Cardiac septum (tissue), 1 donor: ENCODE data around the gene OSTM1. TPM values are rescaled to one million over a fixed set of nuclear protein-coding genes. Genes with fewer than 3 reads are reported as not detected.

Experiments used
- DNase-seq: peaks from one replicate; pipeline ENCODE4 v3.0.0-alpha.2; 2020; ENCODE audit warnings: low spot score
- intact Hi-C: fragments of 100-400 bp; cut with DNase I; formaldehyde crosslinking; loops from one replicate; pipeline ENCODE4 v1.14.0; 2022
- long read RNA-seq: library from polyadenylated mRNA; unstranded; transcript quantifications from one replicate; pipeline ENCODE4 v2.0.0, GENCODE V29; 2021
- total RNA-seq: library from RNA; stranded (reverse); fragmentation: NEBNext Ultra II Directional; extraction: Animal tissue kit (Norgen Biotek cat#: 25700); gene quantifications from one replicate; pipeline ENCODE4 v1.2.1, GENCODE V29; 2021
- donor health status: DM: no; HTN: no; CAD: no.

The OSTM1 gene, protein sequence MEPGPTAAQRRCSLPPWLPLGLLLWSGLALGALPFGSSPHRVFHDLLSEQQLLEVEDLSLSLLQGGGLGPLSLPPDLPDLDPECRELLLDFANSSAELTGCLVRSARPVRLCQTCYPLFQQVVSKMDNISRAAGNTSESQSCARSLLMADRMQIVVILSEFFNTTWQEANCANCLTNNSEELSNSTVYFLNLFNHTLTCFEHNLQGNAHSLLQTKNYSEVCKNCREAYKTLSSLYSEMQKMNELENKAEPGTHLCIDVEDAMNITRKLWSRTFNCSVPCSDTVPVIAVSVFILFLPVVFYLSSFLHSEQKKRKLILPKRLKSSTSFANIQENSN
- total RNA-seq = 53.4 TPM
- long read RNA-seq, full-length matches to known transcripts = 103 of 121 reads
- long read RNA-seq, partial matches to known transcripts = 4 of 121 reads
- long read RNA-seq, other reads (novel, unspliced or antisense) = 14 of 121 reads

DNA sequence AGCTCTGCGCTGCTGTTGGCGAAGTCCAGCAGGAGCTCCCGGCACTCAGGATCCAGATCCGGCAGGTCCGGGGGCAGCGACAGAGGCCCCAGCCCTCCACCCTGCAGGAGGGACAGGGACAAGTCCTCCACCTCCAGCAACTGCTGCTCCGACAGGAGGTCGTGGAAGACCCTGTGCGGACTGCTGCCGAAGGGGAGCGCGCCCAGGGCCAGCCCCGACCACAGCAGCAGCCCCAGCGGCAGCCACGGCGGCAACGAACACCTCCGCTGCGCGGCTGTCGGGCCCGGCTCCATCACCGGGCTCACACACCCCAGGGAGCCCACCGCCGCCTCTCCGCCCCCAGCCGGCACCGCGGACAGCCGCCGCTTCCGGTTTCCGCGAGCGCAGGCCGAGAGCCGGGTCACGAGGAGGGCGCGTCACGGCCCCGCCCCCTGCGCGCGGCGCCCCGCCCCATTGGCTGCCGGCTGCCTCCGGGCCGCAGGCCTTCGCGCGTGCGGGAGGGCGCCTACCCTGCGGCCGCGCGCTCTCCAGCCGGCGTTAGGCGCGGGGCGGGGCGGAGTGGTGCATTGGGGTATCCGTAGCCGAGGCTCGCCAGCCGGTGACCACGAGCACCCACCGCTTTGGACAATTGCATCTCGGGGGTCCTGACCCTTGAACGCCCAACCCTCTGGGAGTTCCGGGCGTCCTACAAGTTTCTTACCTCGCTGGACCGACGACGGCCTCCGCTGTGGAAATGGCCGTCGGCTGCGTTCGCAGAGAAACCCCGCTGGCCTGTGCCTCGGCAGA, at the start of gene OSTM1:
Gene OSTM1, minus strand, starts transcription at position 383 of the 786 bp plus-strand sequence. Its CDS starts 90 bp downstream, at position 293.
- intact Hi-C loops = loop anchor here (1.0 kb wide), 1 partner anchor 187 kb away; the partner anchor contains the start of gene SNX3

DNA sequence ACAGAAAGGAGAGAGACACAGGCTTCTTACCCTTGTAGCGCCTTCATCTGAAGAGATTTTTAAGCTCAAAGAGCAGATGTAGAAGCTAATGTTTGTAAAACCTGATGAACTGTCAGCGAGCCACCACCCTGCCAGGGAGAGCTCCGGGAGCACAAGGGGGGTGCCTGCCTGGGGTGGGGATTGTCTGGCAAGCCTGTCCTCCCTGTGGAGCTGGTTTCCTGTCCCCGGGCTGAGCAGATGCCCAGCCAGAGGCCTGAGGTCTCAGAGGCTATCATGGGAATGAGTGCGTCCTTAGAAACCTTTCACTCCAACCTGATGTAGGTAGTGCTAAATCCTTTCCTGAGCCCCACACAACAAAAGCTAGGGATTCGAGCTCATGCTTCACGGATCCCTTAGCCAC, 49.4 kb upstream of the OSTM1 start:
- intact Hi-C loops = no loop called here
- DNase-seq = no peak

More for the DNA sequence above, at the start of gene OSTM1:
- peak; percentile 95 for DNase-seq

GRCh38 chr6:108123481-108123929, 49.0 kb upstream of the OSTM1 start:
- DNase-seq = no peak
- intact Hi-C loops = no loop called here

- DNase-seq = no peak
- intact Hi-C loops = no loop called here
Observed at GRCh38 chr6:108121612-108122011, 47.1 kb upstream of the OSTM1 start.

DNA sequence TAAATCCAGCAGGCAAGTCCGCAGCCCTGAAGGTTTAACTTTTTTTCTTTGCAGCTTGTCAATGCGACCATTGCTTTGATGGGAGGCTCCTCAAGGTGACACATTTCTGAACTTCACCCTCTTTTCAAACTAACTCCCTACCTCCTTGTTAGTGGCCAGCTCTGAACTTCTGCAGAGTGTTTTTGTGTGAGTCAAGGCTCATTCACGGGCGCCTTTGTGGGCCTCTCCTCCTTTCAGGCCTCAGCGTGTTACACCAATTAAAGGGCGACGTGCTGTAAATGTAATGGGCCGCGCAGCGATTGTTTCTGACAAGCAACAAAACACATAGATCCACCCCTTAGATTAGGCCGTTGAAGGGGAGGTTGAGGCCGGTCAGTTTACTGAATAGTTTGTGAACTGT, 45.8 kb upstream of the OSTM1 start:
- DNase-seq = no peak
- intact Hi-C loops = no loop called here

GRCh38 chr6:108119769-108120141, 45.2 kb upstream of the OSTM1 start:
- DNase-seq = no peak
- intact Hi-C loops = loop anchor here (5.0 to 10.0 kb wide), 3 partner anchors 48 to 375 kb away; partner anchors contain the start of gene NR2E1

DNA sequence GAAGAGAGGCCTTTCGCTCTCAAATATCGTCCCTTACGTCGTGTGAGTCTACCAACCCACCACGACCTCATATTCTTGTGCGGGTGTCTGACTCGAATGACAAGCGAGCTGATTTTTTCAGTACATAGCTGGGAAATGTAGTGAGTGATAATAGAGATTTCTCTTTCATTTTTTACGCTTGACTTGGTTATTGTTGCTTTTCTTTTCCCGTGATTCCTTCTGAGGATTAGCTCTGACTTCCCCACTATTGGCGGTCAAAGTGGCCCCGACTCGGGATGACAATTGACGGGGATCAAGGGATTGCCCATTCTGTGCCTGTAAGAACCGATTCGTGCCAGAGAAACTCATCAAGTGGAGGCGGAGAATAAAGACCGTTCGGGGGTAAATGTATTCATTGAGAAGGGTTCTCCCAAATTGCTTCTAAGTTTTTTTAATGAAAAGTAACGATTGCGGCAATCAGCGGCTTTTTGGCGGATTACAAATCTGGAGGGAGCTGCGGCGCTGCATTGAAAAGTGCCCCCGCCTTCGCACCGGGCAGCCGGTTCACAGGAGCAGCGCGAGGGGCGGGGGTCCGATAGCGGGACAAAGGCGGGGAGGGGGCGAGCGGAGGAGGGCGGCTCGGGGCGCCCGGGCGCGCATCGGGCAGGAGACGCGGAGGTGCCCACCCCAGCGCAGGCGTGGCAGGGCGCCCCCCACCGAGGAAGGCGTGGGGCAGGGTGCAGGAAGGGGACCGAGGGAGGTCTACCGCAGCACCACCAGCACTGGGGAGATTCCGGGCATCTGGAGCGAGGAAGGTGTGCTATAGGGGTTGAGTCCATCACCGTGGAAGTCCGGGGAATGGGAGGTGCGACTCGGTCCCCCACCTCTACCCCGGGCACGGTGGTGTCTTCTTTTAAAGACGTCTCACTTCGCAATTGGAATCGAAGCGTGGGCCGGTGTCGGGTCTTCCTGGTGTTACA, 44.5 kb upstream of the OSTM1 start:
- no peak for DNase-seq
- intact Hi-C loops = loop anchor here (5.0 to 10.0 kb wide), 3 partner anchors 48 to 376 kb away; partner anchors contain the start of gene NR2E1

DNA sequence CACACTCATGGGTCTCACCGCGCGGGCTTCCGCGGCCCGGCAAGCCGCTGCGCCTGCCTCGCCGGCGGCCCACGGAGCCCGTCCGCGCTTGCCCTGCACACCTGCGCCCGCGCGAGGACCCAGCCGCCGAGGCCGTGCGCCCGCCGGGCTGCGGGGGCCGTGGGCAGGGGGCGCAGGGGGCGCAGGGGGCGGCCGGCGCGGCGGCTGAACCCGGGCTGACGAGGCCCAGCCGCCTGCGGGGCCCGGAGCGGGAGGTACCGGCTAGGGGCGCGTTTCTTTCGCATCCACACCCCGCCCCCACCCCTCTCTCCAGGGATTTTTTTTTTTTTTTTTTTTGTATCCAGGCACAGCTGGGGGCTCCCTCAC, 43.8 kb upstream of the OSTM1 start:
- intact Hi-C loops = loop anchor here (5.0 to 10.0 kb wide), 3 partner anchors 49 to 376 kb away; partner anchors contain the start of gene NR2E1
- DNase-seq = no peak

- intact Hi-C loops = loop anchor here (5.0 to 10.0 kb wide), 3 partner anchors 50 to 377 kb away; partner anchors contain the start of gene NR2E1
- peak; percentile 87 for DNase-seq
Observed at GRCh38 chr6:108117427-108118358, 43.2 kb upstream of the OSTM1 start.

DNA sequence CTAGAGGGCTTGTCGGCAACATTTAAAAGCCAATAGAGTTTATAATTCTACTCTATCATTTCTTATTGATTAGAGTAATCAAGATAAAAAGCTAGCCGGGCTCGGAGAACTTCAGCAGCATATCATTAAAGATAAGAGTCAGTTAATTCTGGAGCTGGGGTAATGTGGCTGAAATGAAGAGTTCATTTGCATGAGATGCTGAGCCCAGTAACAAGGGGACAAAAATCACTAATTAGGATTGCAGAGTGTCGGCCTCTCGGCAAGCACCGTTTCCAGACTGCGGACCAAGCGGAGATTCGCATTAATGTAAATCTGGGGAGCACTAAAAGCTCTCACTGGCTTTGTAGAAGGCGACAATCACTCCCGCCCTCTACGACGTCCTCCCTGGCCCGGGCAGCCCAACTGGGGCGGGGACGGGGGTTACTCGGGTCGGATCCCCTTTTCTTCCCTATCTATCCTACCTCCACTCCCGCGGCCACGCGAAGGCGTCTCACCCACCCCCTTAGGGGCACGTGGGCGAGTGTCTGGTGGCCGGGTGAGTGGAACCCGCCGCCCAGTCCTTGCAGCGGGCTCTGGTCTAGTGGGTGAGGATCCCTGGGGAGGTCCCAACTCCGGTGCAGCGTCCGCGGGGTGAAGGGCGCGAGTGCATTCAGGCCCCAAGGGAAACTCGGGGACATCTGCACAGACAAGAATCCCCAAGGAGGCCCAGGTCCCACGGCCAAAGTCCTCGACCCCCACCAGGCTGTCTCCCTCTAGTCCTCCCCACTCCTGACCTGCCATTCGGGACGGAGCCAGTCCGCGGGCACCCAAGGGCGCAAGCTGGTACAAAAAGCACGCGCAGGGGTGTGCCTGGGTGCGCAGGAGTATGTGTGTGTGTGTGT, 42.2 kb upstream of the OSTM1 start:
- intact Hi-C loops = loop anchor here (5.0 to 10.0 kb wide), 3 partner anchors 51 to 378 kb away; partner anchors contain the start of gene NR2E1
- no peak for DNase-seq

DNA sequence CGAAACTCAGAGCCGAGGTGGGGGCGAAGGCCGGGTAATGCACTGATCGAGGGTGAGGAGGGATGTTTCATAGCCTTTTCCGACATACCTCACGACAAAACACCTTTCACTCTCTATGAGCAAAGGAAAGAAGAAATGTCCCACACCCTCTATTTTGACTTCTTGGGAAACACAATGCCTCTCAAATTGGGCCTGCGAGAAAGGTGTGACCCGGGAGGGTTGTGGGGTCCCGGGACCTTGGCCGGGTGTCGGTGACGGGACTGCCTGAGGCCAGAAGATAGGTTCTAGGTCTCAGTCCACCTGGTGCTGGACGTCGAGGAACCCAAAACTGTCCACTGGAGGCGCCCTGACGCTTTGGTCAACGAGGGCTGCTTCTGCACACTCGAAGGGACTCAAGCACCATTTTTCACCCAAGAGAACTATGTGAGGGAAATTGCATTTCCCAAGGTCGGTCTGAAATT, 41.1 kb upstream of the OSTM1 start:
- intact Hi-C loops = loop anchor here (5.0 to 10.0 kb wide), 3 partner anchors 52 to 379 kb away; partner anchors contain the start of gene NR2E1
- DNase-seq = no peak

- intact Hi-C loops = loop anchor here (5.0 to 10.0 kb wide), 4 partner anchors 52 to 412 kb away; partner anchors contain the start of gene NR2E1
- DNase-seq = peak; percentile 82
Observed at GRCh38 chr6:108114841-108115597, 40.5 kb upstream of the OSTM1 start.

DNA sequence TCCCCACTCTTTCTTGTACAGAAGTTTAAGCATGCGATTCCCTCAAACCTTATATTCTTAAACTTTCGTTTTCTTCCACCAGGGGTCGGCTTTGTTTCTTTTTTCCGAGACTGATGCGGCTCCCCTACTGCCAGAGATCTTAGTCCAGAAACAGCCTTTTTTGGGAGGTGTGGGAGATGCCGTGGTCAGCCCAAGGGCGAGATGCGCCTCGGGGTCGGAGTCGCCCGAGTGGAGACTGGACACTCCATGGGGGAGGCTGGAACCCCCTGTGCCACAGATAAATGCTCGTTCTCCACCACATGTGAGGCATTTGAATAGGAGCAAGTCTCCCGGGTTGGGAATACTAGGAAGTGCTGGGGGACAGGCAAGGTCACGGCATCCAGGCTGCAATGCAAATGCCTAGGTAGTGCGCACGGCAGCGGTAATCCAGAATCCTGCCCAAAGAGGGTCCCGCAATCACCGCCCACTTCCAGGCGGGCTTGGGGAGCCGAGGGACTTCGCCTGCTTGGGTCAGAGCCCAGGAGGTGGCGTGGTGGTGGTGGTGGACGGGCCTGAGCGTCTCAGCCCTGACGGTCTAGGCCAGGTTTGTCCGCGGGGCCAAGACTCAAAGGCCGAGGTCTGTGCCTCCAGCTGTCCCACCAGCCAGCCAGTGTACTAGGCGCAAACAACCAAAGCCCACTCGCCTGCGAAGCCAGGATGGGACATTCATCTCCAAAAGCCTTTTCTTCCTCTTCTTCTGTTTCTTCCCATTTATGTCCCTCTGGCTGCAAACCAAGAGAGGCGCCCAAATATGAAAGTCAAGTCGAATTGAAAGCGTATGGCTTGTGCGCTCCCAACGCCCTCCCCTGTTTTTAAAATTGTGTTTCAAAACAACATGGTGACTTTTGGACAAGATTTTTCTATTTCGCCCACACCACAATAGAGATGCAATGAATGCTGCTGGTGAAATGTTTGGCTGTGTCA, 39.3 kb upstream of the OSTM1 start:
- intact Hi-C loops = loop anchor here (5.0 to 10.0 kb wide), 3 partner anchors 141 to 413 kb away; no protein-coding TSS in a partner anchor

DNA sequence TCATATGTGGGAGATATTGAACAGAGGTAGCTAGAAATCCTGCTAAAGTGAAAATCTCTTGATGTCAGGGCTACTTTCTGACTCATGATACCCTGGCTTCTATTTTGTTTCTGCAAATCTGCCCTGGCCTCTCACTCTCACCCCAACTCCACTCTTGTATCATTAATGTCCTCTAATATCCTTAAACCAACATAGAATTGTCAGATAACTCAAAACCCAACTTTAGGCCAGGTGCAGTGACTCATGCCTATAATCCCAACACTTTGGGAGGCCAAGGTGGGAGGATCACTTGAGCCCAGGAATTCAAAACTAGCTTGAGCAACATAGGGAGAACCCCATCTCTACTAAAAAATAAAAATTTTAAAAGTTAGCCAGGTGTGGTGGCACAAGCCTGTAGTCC, 33.8 kb upstream of the OSTM1 start:
- no peak for DNase-seq
- intact Hi-C loops = no loop called here

More for the DNA sequence above, 39.3 kb upstream of the OSTM1 start:
- no peak for DNase-seq

DNA sequence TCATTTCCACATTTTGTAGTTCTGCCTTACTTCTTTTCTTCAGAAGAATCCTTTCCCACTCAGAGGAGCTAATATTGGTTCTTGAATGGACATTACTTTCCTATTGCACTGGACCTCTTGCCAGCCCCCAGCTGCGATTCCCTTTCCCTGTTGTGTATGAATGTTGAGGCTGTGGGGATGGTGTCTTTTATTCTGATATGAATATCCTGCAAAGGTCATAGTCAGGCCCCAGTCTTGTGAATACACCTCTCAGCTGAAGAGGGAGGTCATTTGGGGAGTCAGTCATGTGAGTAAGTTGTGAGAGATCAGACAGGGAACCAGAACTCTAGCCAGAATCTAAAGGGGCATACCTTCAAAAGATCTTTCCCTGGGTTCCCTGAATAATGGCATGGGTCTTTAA, 32.6 kb upstream of the OSTM1 start:
- intact Hi-C loops = no loop called here

More for the DNA sequence above, 32.6 kb upstream of the OSTM1 start:
- DNase-seq = no peak
